Adipocyte (in vitro differentiated cells): ENCODE measurements around the gene SLC35G6.

Experiments
- DNase-seq: peaks from one replicate; pipeline ENCODE4 v3.0.0-alpha.2; 2015; ENCODE audit warnings: low read depth
- H3K27me3 ChIP-seq: replicated peaks from 2 replicates; pipeline ENCODE4 v1.7.0; 2013; ENCODE audit warnings: mild to moderate bottlenecking, low read length, moderate library complexity; ENCODE audit not compliant: control insufficient read depth, insufficient read depth
- H3K36me3 ChIP-seq: 2 replicates; pipeline ENCODE4 v1.7.0; 2013; ENCODE audit warnings: low read length, mild to moderate bottlenecking, moderate library complexity; ENCODE audit not compliant: control insufficient read depth, insufficient read depth, severe bottlenecking
- H3K4me1 ChIP-seq: 2 replicates; pipeline ENCODE4 v1.7.0; 2013; ENCODE audit warnings: mild to moderate bottlenecking, low read length, moderate library complexity; ENCODE audit not compliant: control insufficient read depth, insufficient read depth
- H3K4me3 ChIP-seq: 2 replicates; pipeline ENCODE4 v1.7.0; 2013; ENCODE audit warnings: mild to moderate bottlenecking, low read length, moderate library complexity
- H3K9ac ChIP-seq: 2 replicates; pipeline ENCODE4 v1.7.0; 2013; ENCODE audit warnings: mild to moderate bottlenecking, low read length, moderate library complexity
- H3K9me3 ChIP-seq: 2 replicates; pipeline ENCODE4 v1.7.0; 2013; ENCODE audit warnings: mild to moderate bottlenecking, low read length, moderate library complexity; ENCODE audit not compliant: control insufficient read depth

Gene SLC35G6

GRCh38 chr17:7497636-7498035, 16.4 kb downstream of the SLC35G6 start:
- H3K27me3 ChIP-seq, result no peaks in the 10 kb centered on the region
- H3K9ac ChIP-seq, result no peak overlapping the region
- no peak for DNase-seq
- H3K4me3 ChIP-seq, result no peak overlapping the region
- no peaks in the 10 kb centered on the region for H3K9me3 ChIP-seq
- H3K4me1 ChIP-seq, result no peaks in the 10 kb centered on the region
- peaks cover 81% of the 10 kb centered on the region for H3K36me3 ChIP-seq

DNA sequence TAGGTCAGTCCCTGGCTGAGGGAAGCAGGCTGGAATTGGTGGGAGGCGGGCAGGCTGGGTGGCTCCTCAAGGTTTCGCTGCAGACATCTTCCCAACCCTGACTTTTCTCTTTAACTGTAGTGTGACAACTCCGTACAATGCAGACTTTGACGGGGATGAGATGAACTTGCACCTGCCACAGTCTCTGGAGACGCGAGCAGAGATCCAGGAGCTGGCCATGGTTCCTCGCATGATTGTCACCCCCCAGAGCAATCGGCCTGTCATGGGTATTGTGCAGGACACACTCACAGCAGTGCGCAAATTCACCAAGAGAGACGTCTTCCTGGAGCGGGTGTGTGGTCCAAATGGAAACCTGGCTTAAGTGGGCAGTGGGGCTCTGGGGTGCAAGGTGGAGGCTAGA, 17.9 kb downstream of the SLC35G6 start:
- Histone ChIP-seq H3K27me3 (no peaks in the 10 kb centered on the region), H3K4me3 (no peak overlapping the region), H3K4me1 (no peaks in the 10 kb centered on the region), H3K9me3 (no peaks in the 10 kb centered on the region), H3K36me3 (peaks cover 90% of the 10 kb centered on the region), H3K9ac (no peak overlapping the region)
- DNase-seq, result no peak

- no peak overlapping the region for H3K4me3 ChIP-seq
- no peaks in the 10 kb centered on the region for H3K27me3 ChIP-seq
- no peak for DNase-seq
- peaks cover 98% of the 10 kb centered on the region for H3K36me3 ChIP-seq
- no peaks in the 10 kb centered on the region for H3K4me1 ChIP-seq
- no peaks in the 10 kb centered on the region for H3K9me3 ChIP-seq
- H3K9ac ChIP-seq, result no peak overlapping the region
These were observed 20.5 kb downstream of the SLC35G6 start for GRCh38 chr17:7501729-7502128.

- Histone ChIP-seq H3K27me3 (no peaks in the 10 kb centered on the region), H3K4me1 (no peaks in the 10 kb centered on the region), H3K9me3 (no peaks in the 10 kb centered on the region), H3K4me3 (no peak overlapping the region), H3K36me3 (peaks cover 98% of the 10 kb centered on the region), H3K9ac (no peak overlapping the region)
- no peak for DNase-seq
These were observed 21.1 kb downstream of the SLC35G6 start for GRCh38 chr17:7502171-7502847.

DNA sequence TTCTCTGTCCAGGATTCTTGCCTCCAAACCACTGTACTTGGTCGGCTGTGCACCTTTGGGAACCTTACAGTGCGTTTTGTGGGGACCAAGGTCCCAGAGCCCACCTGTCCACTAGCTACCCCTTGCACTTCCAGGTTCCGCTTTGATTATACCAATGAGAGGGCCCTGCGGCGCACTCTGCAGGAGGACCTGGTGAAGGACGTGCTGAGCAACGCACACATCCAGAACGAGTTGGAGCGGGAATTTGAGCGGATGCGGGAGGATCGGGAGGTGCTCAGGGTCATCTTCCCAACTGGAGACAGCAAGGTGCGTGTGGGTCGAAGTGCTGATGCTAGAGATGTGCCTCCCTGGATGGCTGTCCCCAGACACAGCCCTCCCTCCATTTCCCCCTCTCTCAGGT, 21.7 kb downstream of the SLC35G6 start:
- no peaks in the 10 kb centered on the region for H3K9me3 ChIP-seq
- H3K9ac ChIP-seq, result no peak overlapping the region
- H3K36me3 ChIP-seq, result peaks cover 98% of the 10 kb centered on the region
- no peaks in the 10 kb centered on the region for H3K4me1 ChIP-seq
- H3K4me3 ChIP-seq, result no peak overlapping the region
- no peak for DNase-seq
- no peaks in the 10 kb centered on the region for H3K27me3 ChIP-seq

DNA sequence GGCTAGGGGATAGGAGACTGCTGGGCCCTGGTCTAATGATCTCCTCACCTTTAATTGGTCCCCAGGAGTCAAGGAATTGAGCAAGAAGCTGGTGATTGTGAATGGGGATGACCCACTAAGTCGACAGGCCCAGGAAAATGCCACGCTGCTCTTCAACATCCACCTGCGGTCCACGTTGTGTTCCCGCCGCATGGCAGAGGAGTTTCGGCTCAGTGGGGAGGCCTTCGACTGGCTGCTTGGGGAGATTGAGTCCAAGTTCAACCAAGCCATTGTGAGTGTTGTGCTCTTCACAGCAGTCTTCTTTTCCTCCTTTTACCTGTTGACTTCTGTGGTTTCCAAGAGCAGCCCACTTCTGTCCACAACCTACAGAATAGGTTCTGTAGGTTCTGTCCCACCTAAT, 22.3 kb downstream of the SLC35G6 start:
- H3K36me3 ChIP-seq, result peaks cover 98% of the 10 kb centered on the region
- H3K9me3 ChIP-seq, result no peaks in the 10 kb centered on the region
- no peaks in the 10 kb centered on the region for H3K27me3 ChIP-seq
- no peaks in the 10 kb centered on the region for H3K4me1 ChIP-seq
- no peak overlapping the region for H3K9ac ChIP-seq
- DNase-seq, result no peak
- H3K4me3 ChIP-seq, result no peak overlapping the region

- DNase-seq, result no peak
- peaks cover 98% of the 10 kb centered on the region for H3K36me3 ChIP-seq
- no peak overlapping the region for H3K9ac ChIP-seq
- H3K9me3 ChIP-seq, result no peaks in the 10 kb centered on the region
- no peaks in the 10 kb centered on the region for H3K4me1 ChIP-seq
- no peaks in the 10 kb centered on the region for H3K27me3 ChIP-seq
- no peak overlapping the region for H3K4me3 ChIP-seq
These were observed 26.9 kb downstream of the SLC35G6 start for GRCh38 chr17:7508145-7508544.

- H3K9ac ChIP-seq, result no peak overlapping the region
- peaks cover 98% of the 10 kb centered on the region for H3K36me3 ChIP-seq
- H3K9me3 ChIP-seq, result no peaks in the 10 kb centered on the region
- H3K4me3 ChIP-seq, result no peak overlapping the region
- DNase-seq, result no peak
- no peaks in the 10 kb centered on the region for H3K27me3 ChIP-seq
- no peaks in the 10 kb centered on the region for H3K4me1 ChIP-seq
These were observed 27.6 kb downstream of the SLC35G6 start for GRCh38 chr17:7508846-7509245.

DNA sequence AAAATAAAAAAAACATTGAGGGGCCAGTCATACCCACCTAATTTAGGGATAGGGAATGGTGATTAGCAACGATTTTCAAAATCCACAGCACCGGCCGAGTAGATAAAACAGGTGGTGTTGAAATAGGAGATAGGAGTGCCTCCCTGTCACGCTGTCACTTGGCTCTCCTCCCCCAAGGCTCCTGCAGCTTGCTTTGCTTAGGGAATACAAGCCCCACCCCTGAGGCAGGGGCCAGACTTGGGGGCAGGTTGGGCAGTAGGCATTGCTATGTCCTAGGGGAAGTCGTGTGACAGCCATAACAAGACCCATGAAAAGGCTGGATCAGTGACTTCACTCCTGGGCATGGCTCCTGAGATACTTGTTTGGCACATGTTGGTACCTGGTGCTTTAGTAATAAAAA, 28.7 kb downstream of the SLC35G6 start:
- Histone ChIP-seq H3K27me3 (no peaks in the 10 kb centered on the region), H3K4me1 (peaks cover 6% of the 10 kb centered on the region), H3K9ac (no peak overlapping the region), H3K36me3 (peaks cover 94% of the 10 kb centered on the region), H3K4me3 (no peak overlapping the region), H3K9me3 (no peaks in the 10 kb centered on the region)
- no peak for DNase-seq

DNA sequence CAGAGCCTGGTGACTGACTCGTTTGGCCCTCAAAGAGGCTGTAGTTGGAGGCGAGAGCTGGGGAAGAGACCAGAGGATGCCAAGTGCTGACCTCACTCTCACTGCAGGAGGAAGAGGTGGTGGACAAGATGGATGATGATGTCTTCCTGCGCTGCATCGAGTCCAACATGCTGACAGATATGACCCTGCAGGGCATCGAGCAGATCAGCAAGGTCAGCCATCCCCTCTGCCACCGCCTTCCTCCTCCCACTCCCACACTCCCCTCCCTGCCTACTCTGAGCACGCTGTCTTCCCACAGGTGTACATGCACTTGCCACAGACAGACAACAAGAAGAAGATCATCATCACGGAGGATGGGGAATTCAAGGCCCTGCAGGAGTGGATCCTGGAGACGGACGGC, 29.9 kb downstream of the SLC35G6 start:
- H3K9me3 ChIP-seq, result no peaks in the 10 kb centered on the region
- H3K27me3 ChIP-seq, result no peaks in the 10 kb centered on the region
- peaks cover 13% of the 10 kb centered on the region for H3K4me1 ChIP-seq
- no peak for DNase-seq
- H3K4me3 ChIP-seq, result no peak overlapping the region
- no peak overlapping the region for H3K9ac ChIP-seq
- peaks cover 84% of the 10 kb centered on the region for H3K36me3 ChIP-seq

GRCh38 chr17:7512105-7512504, 30.9 kb downstream of the SLC35G6 start:
- H3K9ac ChIP-seq, result no peak overlapping the region
- H3K36me3 ChIP-seq, result peaks cover 74% of the 10 kb centered on the region
- no peak for DNase-seq
- H3K4me3 ChIP-seq, result no peak overlapping the region
- no peaks in the 10 kb centered on the region for H3K9me3 ChIP-seq
- H3K4me1 ChIP-seq, result peaks cover 13% of the 10 kb centered on the region
- H3K27me3 ChIP-seq, result no peaks in the 10 kb centered on the region
